ENCODE data around the gene STRIP1. TPM values are rescaled to one million over a fixed set of nuclear protein-coding genes. Genes with fewer than 3 reads are reported as not detected.

STRIP1 gene
- total RNA-seq, 2 experiments from 2014 or later = 74.3 to 80.9 TPM

- H3K36me3 Mint-ChIP-seq (ENCODE audit: low read depth) = peaks cover 95% of the 10 kb centered on the region
- Histone ChIP-seq H3K27ac (ENCODE audit: low read depth in 1 of 2, low read length in 2 of 2) (no peak overlapping the region), H3K4me1 (ENCODE audit: insufficient read depth, low read length) (no peaks in the 10 kb centered on the region), H3K36me3 (ENCODE audit: insufficient read depth, low read length) (peaks cover 93% of the 10 kb centered on the region), H3K4me3 (ENCODE audit: low read length) (no peak overlapping the region), H3K9me3 (ENCODE audit: control insufficient read depth in 1 of 2, insufficient read depth in 1 of 2, low read length in 2 of 2) (no peaks in the 10 kb centered on the region), H3K27me3 (ENCODE audit: control insufficient read depth in 1 of 2, insufficient read depth in 2 of 2, low read length in 2 of 2) (no peaks in the 10 kb centered on the region)
- ChIA-PET POLR2A (no interaction called here), CTCF (no interaction called here)
- no peak overlapping the region for H3K4me3 Mint-ChIP-seq
- no peak for DNase-seq
- no peak overlapping the region for H3K27ac Mint-ChIP-seq
- ATAC-seq (ENCODE audit: poor library complexity) = no peak
- intact Hi-C loops (cut with DNase I, micrococcal nuclease) = no loop called here
- H3K27me3 Mint-ChIP-seq = no peaks in the 10 kb centered on the region
- TF ChIP-seq CTCF (IDR thresholded peaks at IDR 0.05) = no peak
- H3K9me3 Mint-ChIP-seq = no peaks in the 10 kb centered on the region
- H3K4me1 Mint-ChIP-seq (ENCODE audit: low read depth) = no peaks in the 10 kb centered on the region
These were observed 16.0 kb upstream of the STRIP1 start for GRCh38 chr1:110018396-110018795.

GRCh38 chr1:110019770-110020169 is 14.7 kb upstream of the STRIP1 start:
- no peaks in the 10 kb centered on the region for H3K4me1 Mint-ChIP-seq (ENCODE audit: low read depth)
- no peak overlapping the region for H3K27ac Mint-ChIP-seq
- ATAC-seq (ENCODE audit: poor library complexity) (no peak), DNase-seq (no peak)
- Histone ChIP-seq H3K4me1 (ENCODE audit: insufficient read depth, low read length) (no peaks in the 10 kb centered on the region), H3K27ac (ENCODE audit: low read depth in 1 of 2, low read length in 2 of 2) (no peak overlapping the region), H3K36me3 (ENCODE audit: insufficient read depth, low read length) (peaks cover 85% of the 10 kb centered on the region), H3K9me3 (ENCODE audit: control insufficient read depth in 1 of 2, insufficient read depth in 1 of 2, low read length in 2 of 2) (no peaks in the 10 kb centered on the region), H3K4me3 (ENCODE audit: low read length) (no peak overlapping the region), H3K27me3 (ENCODE audit: control insufficient read depth in 1 of 2, insufficient read depth in 2 of 2, low read length in 2 of 2) (no peaks in the 10 kb centered on the region)
- H3K27me3 Mint-ChIP-seq = no peaks in the 10 kb centered on the region
- TF ChIP-seq CTCF (IDR thresholded peaks at IDR 0.05) = no peak
- no peaks in the 10 kb centered on the region for H3K9me3 Mint-ChIP-seq
- H3K36me3 Mint-ChIP-seq (ENCODE audit: low read depth) = peaks cover 90% of the 10 kb centered on the region
- intact Hi-C loops (cut with DNase I, micrococcal nuclease) = no loop called here
- no peak overlapping the region for H3K4me3 Mint-ChIP-seq
- POLR2A ChIA-PET = interaction anchor here (0.9 kb wide), 1 partner anchor 15 kb away, joined by 3 read pairs; the partner anchor contains the start of gene STRIP1
- CTCF ChIA-PET = interaction anchor here (1.3 kb wide), 1 partner anchor 380 kb away, joined by 4 read pairs; no protein-coding TSS in a partner anchor

DNA sequence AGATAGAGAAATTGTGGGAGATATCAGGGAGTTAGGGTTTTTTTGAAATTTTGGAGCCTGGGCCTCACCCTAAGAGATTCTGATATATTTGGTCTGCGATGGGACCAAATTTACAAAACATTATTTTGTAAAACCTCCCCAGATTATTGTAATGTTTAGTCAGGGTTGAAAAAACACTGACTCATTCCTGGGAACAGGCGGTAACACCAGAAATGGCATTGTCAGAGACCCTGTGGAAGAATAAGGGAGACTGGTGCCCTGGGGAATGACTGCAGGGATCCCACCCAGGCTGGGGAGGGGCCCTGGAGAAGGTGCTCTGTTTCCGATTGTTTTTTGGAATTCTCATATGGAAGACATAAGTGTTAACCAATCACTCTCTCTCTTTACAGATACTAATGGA is 13.1 kb upstream of the STRIP1 start:
- H3K27ac Mint-ChIP-seq = no peak overlapping the region
- Histone ChIP-seq H3K9me3 (ENCODE audit: control insufficient read depth in 1 of 2, insufficient read depth in 1 of 2, low read length in 2 of 2) (no peaks in the 10 kb centered on the region), H3K27ac (ENCODE audit: low read depth in 1 of 2, low read length in 2 of 2) (no peak overlapping the region), H3K27me3 (ENCODE audit: control insufficient read depth in 1 of 2, insufficient read depth in 2 of 2, low read length in 2 of 2) (no peaks in the 10 kb centered on the region), H3K4me1 (ENCODE audit: insufficient read depth, low read length) (no peaks in the 10 kb centered on the region), H3K4me3 (ENCODE audit: low read length) (no peak overlapping the region), H3K36me3 (ENCODE audit: insufficient read depth, low read length) (peaks cover 71% of the 10 kb centered on the region)
- no peak overlapping the region for H3K4me3 Mint-ChIP-seq
- no peaks in the 10 kb centered on the region for H3K27me3 Mint-ChIP-seq
- ATAC-seq (ENCODE audit: poor library complexity) (no peak), DNase-seq (no peak)
- no peak for TF ChIP-seq CTCF (IDR thresholded peaks at IDR 0.05)
- no peaks in the 10 kb centered on the region for H3K9me3 Mint-ChIP-seq
- ChIA-PET CTCF (interaction anchor here (1.3 kb wide), 1 partner anchor 381 kb away, joined by 4 read pairs; no protein-coding TSS in a partner anchor), POLR2A (no interaction called here)
- peaks cover 75% of the 10 kb centered on the region for H3K36me3 Mint-ChIP-seq (ENCODE audit: low read depth)
- H3K4me1 Mint-ChIP-seq (ENCODE audit: low read depth) = no peaks in the 10 kb centered on the region
- intact Hi-C loops (cut with DNase I, micrococcal nuclease) = no loop called here

All from CD4-positive, alpha-beta T cell (primary cell).